ENCODE results near the gene PDIA5.

- TF ChIP-seq YY1 (IDR thresholded peaks at IDR 0.05; ENCODE audit: insufficient read depth, insufficient read length) (no peak), ZNF274 (IDR thresholded peaks at IDR 0.05; ENCODE audit: low read depth, low read length) (no peak), SUZ12 (IDR thresholded peaks at IDR 0.05; ENCODE audit: extremely low read depth, insufficient read depth, insufficient read length) (no peak)
These were observed 96.3 kb downstream of the PDIA5 start for GRCh38 chr3:123163141-123163540.
